Measurements from ENCODE around the gene CLASP1. TPM values are rescaled to one million over a fixed set of nuclear protein-coding genes. Genes with fewer than 3 reads are reported as not detected.

Gene CLASP1
- total and polyA plus RNA-seq, 9 donors = 40.3 to 67.9 (median 51.7) TPM

GRCh38 chr2:121608967-121609366, 40.3 kb downstream of the CLASP1 start:
- H3K4me3 ChIP-seq (ENCODE audit: low read length) = no peak overlapping the region
- H3K27ac ChIP-seq (ENCODE audit: low read length) = no peak overlapping the region
- no peak for DNase-seq
- peaks cover 6% of the 10 kb centered on the region for H3K4me1 ChIP-seq (ENCODE audit: control insufficient read depth, insufficient read depth, low read length)
- peaks cover 3% of the 10 kb centered on the region for H3K9me3 ChIP-seq (replicated peaks; ENCODE audit: control insufficient read depth, low read depth, low read length)
- no CpG with 5 or more reads among the region's 3 CpGs for WGBS (ENCODE audit: insufficient coverage)
- no peaks in the 10 kb centered on the region for H3K27me3 ChIP-seq (ENCODE audit: control insufficient read depth, insufficient read depth, low read length)
- peaks cover 11% of the 10 kb centered on the region for H3K36me3 ChIP-seq (ENCODE audit: control insufficient read depth, insufficient read depth, low read length)

- Histone ChIP-seq H3K4me3 (ENCODE audit: low read length) (no peak overlapping the region), H3K4me1 (ENCODE audit: control insufficient read depth, insufficient read depth, low read length) (peaks cover 6% of the 10 kb centered on the region), H3K9me3 (replicated peaks; ENCODE audit: control insufficient read depth, low read depth, low read length) (peaks cover 3% of the 10 kb centered on the region), H3K27me3 (ENCODE audit: control insufficient read depth, insufficient read depth, low read length) (no peaks in the 10 kb centered on the region), H3K36me3 (ENCODE audit: control insufficient read depth, insufficient read depth, low read length) (peaks cover 11% of the 10 kb centered on the region), H3K27ac (ENCODE audit: low read length) (no peak overlapping the region)
- DNase-seq = no peak
- WGBS (ENCODE audit: insufficient coverage) = 70% methylated on average over 1 of the region's 4 CpGs
Measured at GRCh38 chr2:121608367-121608766, 40.9 kb downstream of the CLASP1 start.

- DNase-seq = peak; percentile 63
Measured at GRCh38 chr2:121605820-121606733, 43.2 kb downstream of the CLASP1 start.

GRCh38 chr2:121603185-121603584, 46.1 kb downstream of the CLASP1 start:
- no peak overlapping the region for H3K27ac ChIP-seq (ENCODE audit: low read length)

More at GRCh38 chr2:121605820-121606733, 43.2 kb downstream of the CLASP1 start:
- H3K27me3 ChIP-seq (ENCODE audit: control insufficient read depth, insufficient read depth, low read length) = no peaks in the 10 kb centered on the region
- H3K36me3 ChIP-seq (ENCODE audit: control insufficient read depth, insufficient read depth, low read length) = peaks cover 11% of the 10 kb centered on the region
- peak overlapping the region; percentile 9 for H3K4me3 ChIP-seq (ENCODE audit: low read length)
- peaks cover 6% of the 10 kb centered on the region for H3K4me1 ChIP-seq (ENCODE audit: control insufficient read depth, insufficient read depth, low read length)
- H3K27ac ChIP-seq (ENCODE audit: low read length) = peak overlapping the region; percentile 65
- WGBS (ENCODE audit: insufficient coverage) = 79% methylated on average over 7 of the region's 11 CpGs
- no peaks in the 10 kb centered on the region for H3K9me3 ChIP-seq (replicated peaks; ENCODE audit: control insufficient read depth, low read depth, low read length)

GRCh38 chr2:121599963-121600651, 49.2 kb downstream of the CLASP1 start:
- Histone ChIP-seq H3K27me3 (ENCODE audit: control insufficient read depth, insufficient read depth, low read length) (no peaks in the 10 kb centered on the region), H3K36me3 (ENCODE audit: control insufficient read depth, insufficient read depth, low read length) (peaks cover 4% of the 10 kb centered on the region), H3K4me1 (ENCODE audit: control insufficient read depth, insufficient read depth, low read length) (peaks cover 7% of the 10 kb centered on the region), H3K4me3 (ENCODE audit: low read length) (no peak overlapping the region), H3K9me3 (replicated peaks; ENCODE audit: control insufficient read depth, low read depth, low read length) (no peaks in the 10 kb centered on the region), H3K27ac (ENCODE audit: low read length) (no peak overlapping the region)
- DNase-seq = no peak

More at GRCh38 chr2:121603185-121603584, 46.1 kb downstream of the CLASP1 start:
- H3K36me3 ChIP-seq (ENCODE audit: control insufficient read depth, insufficient read depth, low read length) = peaks cover 11% of the 10 kb centered on the region
- peaks cover 4% of the 10 kb centered on the region for H3K4me1 ChIP-seq (ENCODE audit: control insufficient read depth, insufficient read depth, low read length)
- H3K4me3 ChIP-seq (ENCODE audit: low read length) = no peak overlapping the region
- H3K27me3 ChIP-seq (ENCODE audit: control insufficient read depth, insufficient read depth, low read length) = no peaks in the 10 kb centered on the region
- no peak for DNase-seq
- H3K9me3 ChIP-seq (replicated peaks; ENCODE audit: control insufficient read depth, low read depth, low read length) = no peaks in the 10 kb centered on the region
- WGBS (ENCODE audit: insufficient coverage) = no CpG with 5 or more reads among the region's 1 CpG

GRCh38 chr2:121598087-121598486, 51.2 kb downstream of the CLASP1 start:
- no peak for DNase-seq
- Histone ChIP-seq H3K4me3 (ENCODE audit: low read length) (no peak overlapping the region), H3K27me3 (ENCODE audit: control insufficient read depth, insufficient read depth, low read length) (no peaks in the 10 kb centered on the region), H3K4me1 (ENCODE audit: control insufficient read depth, insufficient read depth, low read length) (peaks cover 7% of the 10 kb centered on the region), H3K9me3 (replicated peaks; ENCODE audit: control insufficient read depth, low read depth, low read length) (no peaks in the 10 kb centered on the region), H3K36me3 (ENCODE audit: control insufficient read depth, insufficient read depth, low read length) (no peaks in the 10 kb centered on the region), H3K27ac (ENCODE audit: low read length) (no peak overlapping the region)
- no CpG with 5 or more reads among the region's 2 CpGs for WGBS (ENCODE audit: insufficient coverage)

- peak overlapping the region; percentile 81 for H3K27ac ChIP-seq (ENCODE audit: low read length)
- no peaks in the 10 kb centered on the region for H3K36me3 ChIP-seq (ENCODE audit: control insufficient read depth, insufficient read depth, low read length)
- H3K27me3 ChIP-seq (ENCODE audit: control insufficient read depth, insufficient read depth, low read length) = no peaks in the 10 kb centered on the region
- WGBS (ENCODE audit: insufficient coverage) = 32% methylated on average over 3 of the region's 11 CpGs
- no peaks in the 10 kb centered on the region for H3K9me3 ChIP-seq (replicated peaks; ENCODE audit: control insufficient read depth, low read depth, low read length)
- peak; percentile 72 for DNase-seq
- H3K4me3 ChIP-seq (ENCODE audit: low read length) = no peak overlapping the region
- H3K4me1 ChIP-seq (ENCODE audit: control insufficient read depth, insufficient read depth, low read length) = peaks cover 7% of the 10 kb centered on the region
Measured at GRCh38 chr2:121596221-121597080, 52.8 kb downstream of the CLASP1 start.

- Histone ChIP-seq H3K27ac (ENCODE audit: low read length) (peak overlapping the region; percentile 81), H3K4me1 (ENCODE audit: control insufficient read depth, insufficient read depth, low read length) (peaks cover 7% of the 10 kb centered on the region)
- WGBS (ENCODE audit: insufficient coverage) = 77% methylated on average over 3 of the region's 6 CpGs
Measured at GRCh38 chr2:121595012-121595891, 54.0 kb downstream of the CLASP1 start.

GRCh38 chr2:121591199-121591598, 58.1 kb downstream of the CLASP1 start:
- Histone ChIP-seq H3K36me3 (ENCODE audit: control insufficient read depth, insufficient read depth, low read length) (peaks cover 8% of the 10 kb centered on the region), H3K27me3 (ENCODE audit: control insufficient read depth, insufficient read depth, low read length) (no peaks in the 10 kb centered on the region), H3K4me1 (ENCODE audit: control insufficient read depth, insufficient read depth, low read length) (peaks cover 3% of the 10 kb centered on the region), H3K4me3 (ENCODE audit: low read length) (no peak overlapping the region), H3K9me3 (replicated peaks; ENCODE audit: control insufficient read depth, low read depth, low read length) (no peaks in the 10 kb centered on the region), H3K27ac (ENCODE audit: low read length) (no peak overlapping the region)
- WGBS (ENCODE audit: insufficient coverage) = 95% methylated on average over 3 of the region's 3 CpGs
- DNase-seq = no peak

More at GRCh38 chr2:121595012-121595891, 54.0 kb downstream of the CLASP1 start:
- no peaks in the 10 kb centered on the region for H3K27me3 ChIP-seq (ENCODE audit: control insufficient read depth, insufficient read depth, low read length)
- H3K9me3 ChIP-seq (replicated peaks; ENCODE audit: control insufficient read depth, low read depth, low read length) = no peaks in the 10 kb centered on the region
- peak; percentile 39 for DNase-seq
- no peak overlapping the region for H3K4me3 ChIP-seq (ENCODE audit: low read length)
- H3K36me3 ChIP-seq (ENCODE audit: control insufficient read depth, insufficient read depth, low read length) = no peaks in the 10 kb centered on the region

Measured in muscle of leg (tissue), 11 donors.